HCT116 (cell line): ENCODE results near the gene PSMD10. TPM values are rescaled to one million over a fixed set of nuclear protein-coding genes. Genes with fewer than 3 reads are reported as not detected.

Experiments used
- ATAC-seq: fragments of 200-7000 bp; cut with Tn5 transposase; 2 replicates; pipeline ENCODE4 v1.9.1; 2020; ENCODE audit warnings: mild to moderate bottlenecking, moderate library complexity
- BruUV-seq: library from RNA; stranded (reverse); fragments of 400-500 nt; replicated peaks from 2 replicates; lab custom pipeline; 2021; lab: Mats Ljungman, UMichigan
- CTCF ChIA-PET: fragments of 300-600 bp; sonication (Branson Sonifier 250); formaldehyde crosslinking; loops from one replicate; lab custom pipeline; 2021; ENCODE audit warnings: antibody characterized with exemption; lab: Charles Lee
- POLR2A ChIA-PET: fragments of 300-600, 350-600 bp; sonication (Branson Sonifier 250); formaldehyde crosslinking; loops from one replicate; lab custom pipeline; 2021; ENCODE audit warnings: antibody characterized with exemption; lab: Charles Lee
- RAD21 ChIA-PET, 2 experiments: fragments of 300-600 bp; sonication (Branson Sonifier 250); formaldehyde crosslinking; loops; one replicate each; lab custom pipeline; 2023; ENCODE audit warnings: low total read pairs in 2 of 2; ENCODE audit not compliant: uncharacterized antibody in 2 of 2, unreplicated experiment in 2 of 2, low non-redundant PET in 1 of 2; lab: Charles Lee
- DNase-seq: peaks from one replicate; pipeline ENCODE4 v3.0.0-alpha.2; 2010; ENCODE audit warnings: low read depth, low spot score
- H2AFZ ChIP-seq: fragments of 200-600 bp; shearing (Covaris generic), sonication (generic); 2 replicates; pipeline ENCODE4 v1.6.1; 2017; ENCODE audit warnings: low read depth, mixed run types, mixed read lengths, antibody characterized with exemption, low read length; ENCODE audit not compliant: poor library complexity, severe bottlenecking
- H3K27ac ChIP-seq: 2 replicates; pipeline ENCODE4 v1.5.1; 2012; ENCODE audit warnings: low read depth, low read length
- H3K27me3 ChIP-seq: fragments of 200-600 bp; sonication (generic); 2 replicates; pipeline ENCODE4 v1.6.1; 2016; ENCODE audit warnings: mixed run types, low read length, mixed read lengths; ENCODE audit not compliant: insufficient read depth
- H3K36me3 ChIP-seq, 2 experiments: fragments of 200-500 bp in 1 of 2; fragments of 200-600 bp in 1 of 2; sonication (Bioruptor generic) in 1 of 2; sonication (generic) in 1 of 2; 2 replicates each; pipeline versions ENCODE4 v1.5.1 to v1.6.1; 2014 to 2016; ENCODE audit warnings: low read length in 2 of 2, inconsistent platforms in 1 of 2, mixed read lengths in 1 of 2, mixed run types in 1 of 2; ENCODE audit not compliant: insufficient read depth in 2 of 2, control insufficient read depth in 1 of 2
- H3K4me1 ChIP-seq, 2 experiments: fragments of 200-600 bp in 1 of 2; sonication (generic) in 1 of 2; 2 replicates each; pipeline versions ENCODE4 v1.5.1 to v1.6.1; 2012 to 2017; ENCODE audit warnings: low read length in 2 of 2, inconsistent platforms in 1 of 2, mild to moderate bottlenecking in 1 of 2, mixed read lengths in 1 of 2, mixed run types in 1 of 2, moderate library complexity in 1 of 2; ENCODE audit not compliant: insufficient read depth in 2 of 2, control insufficient read depth in 1 of 2
- H3K4me2 ChIP-seq: fragments of 200-600 bp; sonication (generic); 2 replicates; pipeline ENCODE4 v1.6.1; 2017; ENCODE audit warnings: mixed run types, low read length, mixed read lengths
- H3K4me3 ChIP-seq, 2 experiments: fragments of 200-600 bp in 1 of 2; sonication (generic) in 1 of 2; replicated peaks in 1 of 2; 2 replicates each; pipeline ENCODE4 v1.5.1; 2011 to 2016; ENCODE audit warnings: low read length in 2 of 2, control low read depth in 1 of 2, low read depth in 1 of 2, mild to moderate bottlenecking in 1 of 2, mixed read lengths in 1 of 2, mixed run types in 1 of 2
- H3K79me2 ChIP-seq: fragments of 200-600 bp; sonication (generic); 2 replicates; pipeline ENCODE4 v1.6.1; 2017; ENCODE audit warnings: mild to moderate bottlenecking, mixed run types, low read length, moderate library complexity, mixed read lengths; ENCODE audit not compliant: insufficient read depth
- H3K9ac ChIP-seq: fragments of 200-600 bp; sonication (generic); 2 replicates; pipeline ENCODE4 v1.6.1; 2016; ENCODE audit warnings: low read length, mixed read lengths
- H3K9me2 ChIP-seq: fragments of 200-600 bp; sonication (generic), shearing (Covaris generic); 2 replicates; pipeline ENCODE4 v1.6.1; 2017; ENCODE audit warnings: mixed run types, mild to moderate bottlenecking, moderate library complexity; ENCODE audit not compliant: insufficient read depth
- H3K9me3 ChIP-seq, 2 experiments: fragments of 200-500 bp in 1 of 2; fragments of 200-600 bp in 1 of 2; sonication (Bioruptor generic) in 1 of 2; sonication (generic) in 1 of 2; 2 replicates each; pipeline ENCODE4 v1.6.1; 2014 to 2017; ENCODE audit warnings: low read length in 2 of 2, mixed read lengths in 2 of 2, inconsistent platforms in 1 of 2, low read depth in 1 of 2, mild to moderate bottlenecking in 1 of 2, mixed run types in 1 of 2, moderate library complexity in 1 of 2; ENCODE audit not compliant: control insufficient read depth in 1 of 2, insufficient read depth in 1 of 2
- H4K20me1 ChIP-seq: fragments of 200-600 bp; sonication (generic), shearing (Covaris generic); 2 replicates; pipeline ENCODE4 v1.6.1; 2017; ENCODE audit warnings: mixed run types, mild to moderate bottlenecking, moderate library complexity; ENCODE audit not compliant: insufficient read depth
- CBX3 ChIP-seq: IDR thresholded peaks from 2 replicates; pipeline ENCODE4 v1.6.1; 2012; ENCODE audit warnings: low read depth
- CEBPB ChIP-seq: IDR thresholded peaks from 2 replicates; pipeline ENCODE4 v1.6.1; 2012; ENCODE audit warnings: low read depth
- EGR1 ChIP-seq: IDR thresholded peaks from 2 replicates; pipeline ENCODE4 v1.6.1; 2012; ENCODE audit warnings: low read depth
- ELF1 ChIP-seq: IDR thresholded peaks from 2 replicates; pipeline ENCODE4 v1.6.1; 2012; ENCODE audit warnings: low read depth, borderline replicate concordance
- EZH2 ChIP-seq: fragments of 200-600 bp; sonication (generic); IDR thresholded peaks from 2 replicates; pipeline ENCODE4 v1.6.1; 2017; ENCODE audit warnings: antibody characterized with exemption, mixed run types
- EZH2phosphoT487 ChIP-seq: fragments of 200-600 bp; IDR thresholded peaks from 2 replicates; pipeline ENCODE4 v1.6.1; 2018; ENCODE audit warnings: antibody characterized with exemption, borderline replicate concordance
- POLR2A ChIP-seq: IDR thresholded peaks from 2 replicates; pipeline ENCODE4 v1.7.0; 2011; ENCODE audit warnings: borderline replicate concordance; ENCODE audit not compliant: insufficient read depth, insufficient read length; ENCODE audit errors: extremely low read depth
- SRF ChIP-seq: IDR thresholded peaks from 2 replicates; pipeline ENCODE4 v1.6.1; 2012; ENCODE audit warnings: low read depth
- TCF7L2 ChIP-seq: IDR thresholded peaks from 2 replicates; pipeline ENCODE4 v1.7.0; 2011; ENCODE audit warnings: borderline replicate concordance, inconsistent platforms; ENCODE audit not compliant: insufficient read depth, insufficient read length; ENCODE audit errors: extremely low read depth
- YY1 ChIP-seq: IDR thresholded peaks from 2 replicates; pipeline ENCODE4 v1.6.1; 2011; ENCODE audit warnings: low read length, low read depth, moderate library complexity, mild to moderate bottlenecking; ENCODE audit not compliant: insufficient replicate concordance; ENCODE audit errors: extremely low read depth
- ZBTB33 ChIP-seq: IDR thresholded peaks from 2 replicates; pipeline ENCODE4 v1.6.1; 2011; ENCODE audit warnings: mild to moderate bottlenecking, low read length, moderate library complexity; ENCODE audit not compliant: insufficient replicate concordance; ENCODE audit errors: extremely low read depth
- ZFX ChIP-seq: fragments of 450-650 bp; IDR thresholded peaks from 2 replicates; pipeline ENCODE4 v1.6.1; 2017
- intact Hi-C: fragments of 100-400 bp; cut with micrococcal nuclease; formaldehyde crosslinking; loops from 2 replicates; pipeline ENCODE4 v1.10.0; 2022
- total RNA-seq: library from RNA; stranded (reverse); gene quantifications from one replicate; pipeline ENCODE4 v1.2.1, GENCODE V29; 2021; ENCODE audit not compliant: unreplicated experiment

The PSMD10 gene
- total RNA-seq, 1 experiment from 2014 or later: 55.5 TPM

- Histone ChIP-seq H3K4me2 (no peak overlapping the region), H3K27ac (no peak overlapping the region), H3K27me3 (no peaks in the 10 kb centered on the region), H3K36me3 (no peaks in the 10 kb centered on the region), H3K9me2 (no peaks in the 10 kb centered on the region), H4K20me1 (no peaks in the 10 kb centered on the region), H3K4me1 (no peaks in the 10 kb centered on the region), H2AFZ (no peak overlapping the region), H3K4me3 (no peak overlapping the region), H3K9me3 (no peaks in the 10 kb centered on the region), H3K79me2 (no peaks in the 10 kb centered on the region), H3K9ac (no peak overlapping the region)
- ChIA-PET RAD21 (no interaction called here), POLR2A (no interaction called here), CTCF (no interaction called here)
- TF ChIP-seq ELF1 (no peak), POLR2A (no peak), EZH2 (no peak), ZFX (no peak), ZBTB33 (no peak), EGR1 (no peak), CEBPB (no peak), CBX3 (no peak), YY1 (no peak), SRF (no peak), EZH2phosphoT487 (no peak), TCF7L2 (no peak)
- BruUV-seq: no TSS peak
- ATAC-seq (no peak), DNase-seq (no peak)
- intact Hi-C loops: no loop called here
These were observed 56.6 kb downstream of the PSMD10 start for GRCh38 chrX:108034725-108035124.

Other genes with a start within 250 kb of the PSMD10 start
- not detected for gene TEX13B, start 109.2 kb downstream of the PSMD10 start, total RNA-seq
- gene VSIG1, start 46.5 kb downstream of the PSMD10 start, total RNA-seq: 0.07 TPM
- 4.1 TPM for gene ATG4A, start 236 bp upstream of the PSMD10 start, total RNA-seq